H1 (cell line): ENCODE data around the gene KCTD3. TPM values are rescaled to one million over a fixed set of nuclear protein-coding genes. Genes with fewer than 3 reads are reported as not detected.

Source experiments
- CTCF ChIA-PET: fragments of 300-600 bp; sonication (Branson Sonifier 250); formaldehyde crosslinking; loops from one replicate; lab custom pipeline; 2021; ENCODE audit not compliant: partially characterized antibody; lab: Charles Lee
- POLR2A ChIA-PET: fragments of 300-600 bp; sonication (Branson Sonifier 250); formaldehyde crosslinking; loops from one replicate; lab custom pipeline; 2021; ENCODE audit warnings: inconsistent platforms; ENCODE audit not compliant: partially characterized antibody; lab: Charles Lee
- DNase-seq, 2 experiments: peaks; one replicate each; pipeline versions ENCODE4 v3.0.0 to v3.0.0-alpha.2; 2010 to 2022; ENCODE audit warnings: low spot score in 2 of 2, low read depth in 1 of 2, mixed read lengths in 1 of 2
- FAIRE-seq: peaks from 2 replicates; lab custom pipeline; 2011; peaks lifted over from hg19 to GRCh38; lab: Jason Lieb, UNC
- H2AFZ ChIP-seq: 2 replicates; pipeline ENCODE4 v1.8.1; 2012; ENCODE audit warnings: low read length, inconsistent platforms
- H2AK5ac ChIP-seq: 2 replicates; pipeline ENCODE4 v1.6.1; 2013; ENCODE audit warnings: low read depth, low read length
- H2BK120ac ChIP-seq: replicated peaks from 2 replicates; pipeline ENCODE3; 2013; ENCODE audit warnings: low read depth, low read length, inconsistent platforms
- H2BK12ac ChIP-seq: 2 replicates; pipeline ENCODE4 v1.6.1; 2013; ENCODE audit warnings: low read depth, low read length
- H2BK15ac ChIP-seq: 2 replicates; pipeline ENCODE4 v1.6.1; 2013; ENCODE audit warnings: low read length
- H2BK20ac ChIP-seq: 2 replicates; pipeline ENCODE4 v1.6.1; 2013; ENCODE audit warnings: low read length
- H2BK5ac ChIP-seq: 2 replicates; pipeline ENCODE4 v1.6.1; 2013; ENCODE audit warnings: low read depth, low read length
- H3K14ac ChIP-seq: 2 replicates; pipeline ENCODE4 v1.6.1; 2013; ENCODE audit warnings: inconsistent platforms; ENCODE audit not compliant: insufficient read length
- H3K18ac ChIP-seq: 2 replicates; pipeline ENCODE4 v1.6.1; 2013; ENCODE audit warnings: low read length; ENCODE audit errors: extremely low read depth
- H3K23ac ChIP-seq: 2 replicates; pipeline ENCODE4 v1.6.1; 2013; ENCODE audit warnings: inconsistent platforms; ENCODE audit not compliant: insufficient read length
- H3K23me2 ChIP-seq: 2 replicates; pipeline ENCODE4 v1.6.1; 2013; ENCODE audit warnings: low read depth, low read length
- H3K27ac ChIP-seq: 2 replicates; pipeline ENCODE4 v1.6.1; 2011; ENCODE audit warnings: low read depth, low read length, inconsistent platforms
- H3K27me3 ChIP-seq, 4 experiments: replicated peaks in 1 of 4; 1 replicate in 1 of 4; 2 replicates in 3 of 4; pipeline versions ENCODE4 v1.6.1 to v1.8.1; 2011 to 2013; ENCODE audit warnings: low read length in 3 of 4, mild to moderate bottlenecking in 3 of 4, inconsistent platforms in 2 of 4, mixed read lengths in 2 of 4, moderate library complexity in 1 of 4; ENCODE audit not compliant: control insufficient read depth in 3 of 4, insufficient read depth in 3 of 4; ENCODE audit errors: extremely low read depth in 1 of 4
- H3K36me3 ChIP-seq, 4 experiments: 2 replicates each; pipeline versions ENCODE4 v1.6.1 to v1.8.1; 2011 to 2013; ENCODE audit warnings: mild to moderate bottlenecking in 4 of 4, low read length in 3 of 4, moderate library complexity in 2 of 4, control low read depth in 1 of 4, inconsistent platforms in 1 of 4; ENCODE audit not compliant: insufficient read depth in 4 of 4, control insufficient read depth in 2 of 4
- H3K4ac ChIP-seq: replicated peaks from 2 replicates; pipeline ENCODE3; 2013; ENCODE audit warnings: low read length, low read depth, mixed read lengths, inconsistent platforms; ENCODE audit not compliant: insufficient read length
- H3K4me1 ChIP-seq, 4 experiments: replicated peaks in 1 of 4; 1 replicate in 1 of 4; 2 replicates in 3 of 4; pipeline versions ENCODE4 v1.6.1 to v1.8.1; 2011 to 2013; ENCODE audit warnings: low read length in 3 of 4, inconsistent platforms in 2 of 4, mixed read lengths in 1 of 4; ENCODE audit not compliant: insufficient read depth in 4 of 4, control insufficient read depth in 3 of 4
- H3K4me2 ChIP-seq, 2 experiments: 2 replicates each; pipeline versions ENCODE4 v1.6.1 to v1.8.1; 2011 to 2013; ENCODE audit warnings: low read depth in 2 of 2, low read length in 2 of 2, control low read depth in 1 of 2, inconsistent platforms in 1 of 2, mild to moderate bottlenecking in 1 of 2; ENCODE audit not compliant: insufficient read depth in 1 of 2
- H3K4me3 ChIP-seq, 4 experiments: fragments of 200-600, 300-600 bp in 1 of 4; sonication (generic), shearing (Covaris generic), sonication (Bioruptor Twin) in 1 of 4; 2 replicates each; pipeline versions ENCODE4 v1.5.1 to v1.8.1; 2011 to 2016; ENCODE audit warnings: low read length in 4 of 4, low read depth in 3 of 4, control low read depth in 2 of 4, inconsistent platforms in 2 of 4, mild to moderate bottlenecking in 2 of 4, mixed read lengths in 1 of 4, moderate library complexity in 1 of 4; ENCODE audit not compliant: insufficient read depth in 2 of 4; ENCODE audit errors: extremely low read depth in 1 of 4
- H3K56ac ChIP-seq: replicated peaks from 2 replicates; pipeline ENCODE3; 2013; ENCODE audit warnings: low read depth, mild to moderate bottlenecking, mixed read lengths, low read length, inconsistent platforms; ENCODE audit not compliant: insufficient read length
- H3K79me1 ChIP-seq: 2 replicates; pipeline ENCODE4 v1.6.1; 2013; ENCODE audit warnings: low read depth, low read length, control low read depth
- H3K79me2 ChIP-seq, 2 experiments: 2 replicates each; pipeline versions ENCODE4 v1.6.1 to v1.8.1; 2012 to 2013; ENCODE audit warnings: low read length in 2 of 2, mild to moderate bottlenecking in 2 of 2, inconsistent platforms in 1 of 2; ENCODE audit not compliant: insufficient read depth in 2 of 2, control insufficient read depth in 1 of 2
- H3K9ac ChIP-seq, 4 experiments: replicated peaks in 1 of 4; 1 replicate in 1 of 4; 2 replicates in 3 of 4; pipeline versions ENCODE4 v1.6.1 to v1.8.1; 2011 to 2013; ENCODE audit warnings: low read depth in 3 of 4, low read length in 3 of 4, control low read depth in 2 of 4, mild to moderate bottlenecking in 2 of 4, moderate library complexity in 2 of 4, inconsistent platforms in 1 of 4; ENCODE audit errors: extremely low read depth in 1 of 4
- H3K9me3 ChIP-seq, 2 experiments: 2 replicates each; pipeline versions ENCODE4 v1.6.1 to v1.8.1; 2012 to 2013; ENCODE audit warnings: mild to moderate bottlenecking in 2 of 2, moderate library complexity in 2 of 2, control low read depth in 1 of 2, inconsistent platforms in 1 of 2, low read depth in 1 of 2, low read length in 1 of 2, mixed read lengths in 1 of 2; ENCODE audit not compliant: insufficient read depth in 2 of 2
- H4K20me1 ChIP-seq, 2 experiments: replicated peaks in 1 of 2; 2 replicates each; pipeline versions ENCODE3 to v1.8.1; 2011 to 2013; ENCODE audit warnings: inconsistent platforms in 2 of 2, low read length in 2 of 2, mild to moderate bottlenecking in 1 of 2; ENCODE audit not compliant: insufficient read depth in 2 of 2, control insufficient read depth in 1 of 2
- H4K5ac ChIP-seq: 2 replicates; pipeline ENCODE4 v1.6.1; 2013; ENCODE audit warnings: low read length, low read depth, mixed read lengths, inconsistent platforms; ENCODE audit not compliant: insufficient read length
- H4K8ac ChIP-seq: 2 replicates; pipeline ENCODE4 v1.8.0; 2013; ENCODE audit warnings: mild to moderate bottlenecking, moderate library complexity, low read length, inconsistent platforms; ENCODE audit not compliant: insufficient read depth; ENCODE audit errors: extremely low read depth
- H4K91ac ChIP-seq: replicated peaks from 2 replicates; pipeline ENCODE3; 2013; ENCODE audit warnings: low read length, mixed read lengths, inconsistent platforms; ENCODE audit not compliant: insufficient read length
- FOSL1 ChIP-seq: IDR thresholded peaks from 2 replicates; pipeline ENCODE4 v1.6.1; 2011; ENCODE audit warnings: mild to moderate bottlenecking, low read depth, low read length, moderate library complexity; ENCODE audit not compliant: insufficient read depth
- PHF8 ChIP-seq: fragments of 200-600 bp; sonication (generic); conservative IDR thresholded peaks from 2 replicates; pipeline ENCODE4 v1.7.1; 2012; ENCODE audit warnings: low read depth, mild to moderate bottlenecking, inconsistent platforms, low read length, moderate library complexity
- POLR2AphosphoS5 ChIP-seq: IDR thresholded peaks from 2 replicates; pipeline ENCODE4 v1.6.1; 2011; ENCODE audit warnings: low read depth, low read length
- RFX5 ChIP-seq: IDR thresholded peaks from 2 replicates; pipeline ENCODE4 v1.6.1; 2011; ENCODE audit warnings: low read depth, low read length, improper control_type of control experiment, borderline replicate concordance
- WGBS, 2 experiments: shearing (Covaris generic) in 1 of 2; methylation state at CpG; one replicate each; pipeline versions ENCODE4 v1.1.6 to v1.1.7; 2013 to 2015; ENCODE audit warnings: low lambda C conversion rate in 2 of 2, mixed read lengths in 2 of 2, inconsistent platforms in 1 of 2, low coverage in 1 of 2, missing lambda C conversion rate in 1 of 2; ENCODE audit not compliant: insufficient replicate concordance in 2 of 2, insufficient coverage in 1 of 2, insufficient read length in 1 of 2; ENCODE audit errors: extremely low coverage in 1 of 2, missing lambda C conversion rate in 1 of 2; 5-methylcytosine and 5-hydroxymethylcytosine counted together
- polyA plus RNA-seq, 7 experiments: library from polyadenylated mRNA; depleted of rRNA in 3 of 7; stranded (reverse) in 5 of 7; unstranded in 2 of 7; fragments of >200 nt in 5 of 7; fragments of 200-250 nt in 2 of 7; gene quantifications; 1 replicate in 5 of 7; 2 replicates in 1 of 7; 4 replicates in 1 of 7; pipeline versions ENCODE4 v1.2.1 to v1.2.3, GENCODE V29; 2011 to 2013; ENCODE audit warnings: missing spikeins in 2 of 7, mixed read lengths in 2 of 7
- total RNA-seq: library from RNA; stranded (reverse); fragmentation: NEBNext Ultra II Directional; extraction: Animal tissue kit (Norgen Biotek cat#: 25700); gene quantifications from 2 replicates; pipeline ENCODE4 v1.2.1, GENCODE V29; 2021

KCTD3 gene
- total and polyA plus RNA-seq, 2 of the 8 experiments (the other 6 are each of a cell fraction or from before 2014, with no cell fraction given) = 43.0 to 55.6 TPM

- peak overlapping the region; percentile 89 for H2AFZ ChIP-seq
- FAIRE-seq = no peak
- no peaks in the 10 kb centered on the region for H3K79me2 ChIP-seq
- TF ChIP-seq RFX5 (no peak), PHF8 (no peak), FOSL1 (no peak), POLR2AphosphoS5 (no peak)
Observed at GRCh38 chr1:215637041-215637573, 70.0 kb downstream of the KCTD3 start.

More at GRCh38 chr1:215637041-215637573, 70.0 kb downstream of the KCTD3 start:
- Histone ChIP-seq H4K8ac (no peak overlapping the region), H3K9me3 (no peaks in the 10 kb centered on the region), H3K56ac (no peak overlapping the region), H2BK120ac (no peak overlapping the region), H3K18ac (no peak overlapping the region), H3K23ac (no peak overlapping the region), H3K4me2 (peak overlapping the region in 1 of 2 experiments; percentile 8; a peak in 1 of 4 replicates), H4K5ac (no peak overlapping the region), H2BK15ac (no peak overlapping the region), H4K91ac (no peak overlapping the region), H3K27me3 (no peaks in the 10 kb centered on the region), H3K14ac (no peak overlapping the region), H3K4me1 (peaks cover 3 to 11% (median 6%) of the 10 kb centered on the region in 4 experiments; a peak in 3 of 7 replicates), H3K4me3 (no peak overlapping the region), H2BK5ac (no peak overlapping the region), H3K36me3 (no peaks in the 10 kb centered on the region), H2BK12ac (no peak overlapping the region), H3K27ac (no peak overlapping the region), H3K23me2 (no peaks in the 10 kb centered on the region; the same call in 1 of the 2 replicates), H2AK5ac (no peak overlapping the region), H2BK20ac (no peak overlapping the region), H3K79me1 (no peaks in the 10 kb centered on the region), H4K20me1 (no peaks in the 10 kb centered on the region), H3K4ac (no peak overlapping the region), H3K9ac (no peak overlapping the region; a peak in 1 of 7 replicates)
- 85% methylated on average over 7 of the region's 7 CpGs; no CpG with 5 or more reads in 1 of the 2 experiments for WGBS, 2 experiments
- DNase-seq = no peak
- CTCF ChIA-PET = no interaction called here
- POLR2A ChIA-PET = no interaction called here
